Measurements from ENCODE around the gene PRTFDC1.

The PRTFDC1 gene

DNA sequence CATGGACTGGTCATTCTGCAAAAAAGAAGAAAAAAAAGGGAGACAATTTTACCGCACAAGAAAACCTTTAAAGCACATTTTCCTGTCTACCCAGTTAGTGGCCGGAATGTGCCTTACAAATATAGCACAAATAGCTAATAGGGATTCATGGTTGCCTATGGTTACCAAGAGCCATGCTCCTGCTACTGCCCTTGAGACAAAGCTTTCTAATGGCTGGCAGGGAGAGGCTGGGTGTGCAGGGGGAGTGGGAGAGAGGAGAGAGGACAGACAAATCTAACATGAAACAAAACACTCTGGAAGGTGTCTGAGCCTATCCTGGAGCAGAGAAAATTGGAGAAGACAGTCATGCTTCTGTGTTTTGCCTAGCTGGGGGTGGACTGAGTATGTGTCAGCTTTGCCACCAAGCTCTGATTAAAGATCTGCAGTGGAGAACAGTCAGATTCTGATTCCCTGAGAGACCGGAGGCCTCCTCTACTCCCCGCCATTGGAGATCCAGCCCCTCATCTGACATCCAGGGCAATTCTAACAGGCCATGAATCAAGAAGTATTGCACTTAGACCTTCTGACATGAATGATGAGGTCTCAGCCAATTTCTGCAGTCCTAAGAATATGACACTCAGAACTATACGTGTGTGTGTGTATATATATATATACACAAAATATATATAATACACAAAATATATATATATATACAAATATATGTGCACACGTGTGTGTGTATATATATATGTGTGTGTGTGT is 80.2 kb downstream of the PRTFDC1 start:
- DNase-seq (ENCODE audit: low read depth): no peak

GRCh38 chr10:24871011-24871935 is 81.1 kb downstream of the PRTFDC1 start:
- no peak for DNase-seq (ENCODE audit: low read depth)

GRCh38 chr10:24869354-24870015 is 82.9 kb downstream of the PRTFDC1 start:
- no peak for DNase-seq (ENCODE audit: low read depth)

- DNase-seq (ENCODE audit: low read depth): no peak
These were observed 85.5 kb downstream of the PRTFDC1 start for GRCh38 chr10:24866604-24867583.

- DNase-seq (ENCODE audit: low read depth): no peak
These were observed 86.6 kb downstream of the PRTFDC1 start for GRCh38 chr10:24865783-24866182.

- no peak for DNase-seq (ENCODE audit: low read depth)
These were observed 89.8 kb downstream of the PRTFDC1 start for GRCh38 chr10:24862589-24862988.

GRCh38 chr10:24858288-24859270 is 93.8 kb downstream of the PRTFDC1 start:
- no peak for DNase-seq (ENCODE audit: low read depth)

DNA sequence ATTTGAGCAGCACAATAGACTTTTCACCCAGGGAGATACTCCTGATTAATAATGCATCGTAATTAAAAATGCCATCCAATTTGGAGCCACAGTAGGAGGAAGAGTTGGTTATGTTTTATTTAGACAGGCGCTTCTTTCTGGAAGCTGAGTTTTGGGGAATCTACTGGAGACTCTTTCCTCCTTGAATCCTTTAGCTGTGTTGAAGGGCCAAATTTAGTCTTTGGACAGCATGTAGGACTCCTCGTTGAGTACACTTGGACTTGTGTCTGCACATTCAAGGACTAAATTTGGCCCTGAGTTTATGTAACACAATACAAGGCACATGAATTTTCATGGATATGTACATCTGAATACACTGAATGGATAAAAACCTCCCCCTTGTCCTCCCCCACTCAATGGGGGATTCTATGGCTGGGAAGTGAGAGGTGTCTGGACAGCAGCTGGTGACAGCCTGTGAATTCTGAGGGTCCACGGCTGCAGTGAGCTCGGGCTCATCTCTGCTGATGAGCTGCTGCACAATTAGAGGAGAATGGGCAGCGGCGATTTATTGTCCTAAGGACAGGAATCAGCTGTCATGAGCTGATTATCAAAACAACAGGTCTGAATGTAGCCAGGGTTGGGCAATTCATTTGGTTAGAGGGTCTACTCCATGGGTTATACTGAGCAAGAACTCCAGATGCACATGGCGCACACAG is 95.2 kb downstream of the PRTFDC1 start:
- no peak for DNase-seq (ENCODE audit: low read depth)

DNA sequence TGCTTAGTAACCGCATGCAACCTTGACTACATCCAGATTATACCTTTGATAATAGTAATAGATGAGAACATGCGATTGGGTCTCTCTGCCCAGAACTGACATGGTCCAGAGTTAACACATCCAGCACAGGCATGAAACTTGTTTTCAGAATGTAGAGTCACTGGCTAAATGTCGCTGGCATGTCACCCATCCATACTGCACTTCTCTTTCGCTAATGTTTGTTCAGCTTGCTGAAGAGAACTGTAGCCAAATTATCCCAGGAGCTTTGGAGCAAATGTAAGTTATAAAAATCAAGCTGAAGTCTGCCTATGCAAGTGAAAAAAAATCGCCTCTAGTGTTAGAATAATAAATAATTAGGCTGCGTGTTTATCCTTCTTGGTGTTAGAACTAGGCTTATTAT is 98.2 kb downstream of the PRTFDC1 start:
- DNase-seq (ENCODE audit: low read depth): no peak

DNA sequence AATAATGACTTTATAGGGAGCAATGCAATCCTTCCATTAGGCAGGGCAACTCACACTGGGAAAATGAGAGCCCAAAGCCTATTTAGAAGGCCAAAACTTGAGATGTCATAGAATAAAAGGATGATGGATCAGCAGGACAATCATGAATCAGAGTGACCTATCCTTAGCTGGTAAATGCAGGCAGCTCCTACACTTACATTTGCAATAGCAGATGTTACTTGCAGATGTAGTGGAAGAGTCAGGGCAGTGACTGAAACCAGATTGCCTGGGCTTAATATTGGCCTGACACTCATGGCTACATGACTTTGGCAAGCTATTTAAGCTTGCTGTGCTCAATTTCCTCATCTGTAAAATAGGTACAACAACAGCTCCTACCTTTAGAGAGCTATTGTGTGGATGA is 98.7 kb downstream of the PRTFDC1 start:
- no peak for DNase-seq (ENCODE audit: low read depth)

- DNase-seq (ENCODE audit: low read depth): no peak
These were observed 100.8 kb downstream of the PRTFDC1 start for GRCh38 chr10:24851629-24852028.

- no peak for DNase-seq (ENCODE audit: low read depth)
These were observed 101.6 kb downstream of the PRTFDC1 start for GRCh38 chr10:24850727-24851296.

GRCh38 chr10:24849501-24850299 is 102.7 kb downstream of the PRTFDC1 start:
- DNase-seq (ENCODE audit: low read depth): no peak

DNA sequence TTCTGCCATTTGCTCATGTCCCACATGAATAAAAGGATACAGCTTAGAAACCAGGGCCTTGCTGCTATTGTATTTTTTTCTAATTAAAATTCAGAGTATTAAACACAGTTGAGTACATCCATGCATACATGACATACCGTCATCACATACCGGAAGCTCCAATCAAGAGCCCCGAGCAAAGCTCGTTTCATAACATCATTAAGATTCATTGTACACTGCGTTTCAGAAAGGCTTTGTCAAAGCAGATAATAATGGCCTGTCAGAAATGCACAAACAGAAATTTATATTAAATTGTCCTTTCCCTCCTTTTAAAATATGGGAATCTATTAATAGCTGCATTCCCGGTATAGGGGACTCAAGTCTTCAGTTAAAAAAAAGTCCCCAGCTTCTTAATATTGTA is 103.4 kb downstream of the PRTFDC1 start:
- DNase-seq (ENCODE audit: low read depth): no peak

DNA sequence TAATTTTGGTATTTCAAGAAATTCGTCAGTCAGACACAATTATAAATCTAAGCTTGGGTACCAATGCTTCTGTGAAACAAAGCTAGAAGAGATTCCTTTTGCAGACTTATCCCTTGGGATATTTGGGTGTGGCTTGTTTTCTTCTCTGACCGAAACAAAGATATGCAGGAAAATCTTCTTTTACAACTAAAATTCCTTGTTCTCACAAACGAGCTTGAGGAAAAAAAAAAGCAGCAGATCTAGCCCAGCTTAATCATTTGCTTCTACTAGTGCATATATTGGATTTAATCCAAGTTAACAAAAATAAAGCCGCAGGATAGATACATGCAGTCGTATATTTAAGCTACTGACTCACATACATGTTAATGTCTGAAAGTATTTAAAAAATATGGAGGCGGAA is 104.2 kb downstream of the PRTFDC1 start:
- no peak for DNase-seq (ENCODE audit: low read depth)

DNA sequence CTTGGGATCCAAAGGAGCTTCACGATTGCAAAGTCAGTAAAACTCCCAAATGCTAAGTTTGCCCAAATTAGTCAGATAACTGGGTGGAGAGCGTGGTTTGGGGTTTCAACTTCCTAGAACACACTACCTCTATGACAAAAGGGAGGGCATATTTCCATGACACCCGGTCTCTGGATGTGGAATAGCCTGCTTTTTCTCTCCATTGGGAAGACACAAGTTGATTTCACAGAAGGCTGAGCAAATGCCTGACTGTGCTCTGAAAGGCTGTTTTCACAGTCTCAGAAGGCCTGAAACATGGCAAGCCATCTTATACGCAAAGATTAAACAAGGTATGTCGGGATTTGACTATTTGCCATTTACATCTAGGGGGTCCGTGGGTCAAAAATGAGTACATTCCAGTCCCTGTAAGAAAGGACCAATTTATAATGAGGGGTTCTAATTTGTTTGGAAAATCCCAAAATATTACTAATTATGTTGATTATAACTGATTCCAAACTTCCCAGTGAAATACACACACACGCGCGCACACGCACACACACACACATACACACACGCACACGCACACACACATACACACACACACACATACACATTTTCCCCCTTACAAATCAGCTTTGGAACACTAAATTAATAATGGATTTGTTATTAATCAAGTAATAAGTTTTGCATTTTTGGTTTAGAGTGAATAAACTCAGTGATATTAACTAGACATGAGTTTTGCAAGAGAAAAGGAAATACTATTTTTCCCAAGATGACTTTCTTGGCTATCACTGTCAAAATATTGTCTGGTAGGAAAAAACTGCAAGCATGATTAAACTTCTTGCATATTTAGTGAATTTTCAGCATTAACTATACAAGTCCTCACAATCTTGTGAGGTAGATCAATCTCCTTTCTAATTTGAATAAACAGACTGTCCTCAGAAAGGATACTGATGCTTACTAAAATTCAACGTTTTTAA is 105.0 kb downstream of the PRTFDC1 start:
- no peak for DNase-seq (ENCODE audit: low read depth)

- no peak for DNase-seq (ENCODE audit: low read depth)
These were observed 107.7 kb downstream of the PRTFDC1 start for GRCh38 chr10:24844742-24845141.
